Activated CD8-positive, alpha-beta memory T cell treated with anti-CD3 and anti-CD28 coated beads, Interleukin-2, amount 50 U/mL, for 4 hours (primary cell): Measurements from ENCODE around the gene ZIC4.

Experiments
- DNase-seq: peaks from one replicate; pipeline ENCODE4 v3.0.0-alpha.2; 2020

ZIC4 gene

GRCh38 chr3:147368561-147369221, 37.7 kb downstream of the ZIC4 start:
- DNase-seq = no peak

GRCh38 chr3:147368151-147368550, 38.2 kb downstream of the ZIC4 start:
- DNase-seq = no peak

- DNase-seq = no peak
Observed at GRCh38 chr3:147367676-147368075, 38.7 kb downstream of the ZIC4 start.

GRCh38 chr3:147365196-147366115, 40.9 kb downstream of the ZIC4 start:
- no peak for DNase-seq

- no peak for DNase-seq
Observed at GRCh38 chr3:147364771-147365170, 41.6 kb downstream of the ZIC4 start.

- no peak for DNase-seq
Observed at GRCh38 chr3:147361454-147362420, 44.6 kb downstream of the ZIC4 start.

GRCh38 chr3:147360646-147361453, 45.5 kb downstream of the ZIC4 start:
- no peak for DNase-seq

- DNase-seq = no peak
Observed at GRCh38 chr3:147360051-147360439, 46.3 kb downstream of the ZIC4 start.

- no peak for DNase-seq
Observed at GRCh38 chr3:147359177-147360050, 46.9 kb downstream of the ZIC4 start.

- no peak for DNase-seq
Observed at GRCh38 chr3:147358144-147358992, 48.0 kb downstream of the ZIC4 start.

- no peak for DNase-seq
Observed at GRCh38 chr3:147356909-147357900, 49.1 kb downstream of the ZIC4 start.

- DNase-seq = no peak
Observed at GRCh38 chr3:147356145-147356908, 50.0 kb downstream of the ZIC4 start.

- no peak for DNase-seq
Observed at GRCh38 chr3:147355753-147356090, 50.6 kb downstream of the ZIC4 start.

GRCh38 chr3:147355084-147355752, 51.1 kb downstream of the ZIC4 start:
- no peak for DNase-seq

- no peak for DNase-seq
Observed at GRCh38 chr3:147354623-147355022, 51.7 kb downstream of the ZIC4 start.

GRCh38 chr3:147351301-147351700, 55.0 kb downstream of the ZIC4 start:
- no peak for DNase-seq

GRCh38 chr3:147348976-147349375, 57.4 kb downstream of the ZIC4 start:
- no peak for DNase-seq

- no peak for DNase-seq
Observed at GRCh38 chr3:147343926-147344325, 62.4 kb downstream of the ZIC4 start.
